ENCODE measurements around the gene MATN4. TPM values are rescaled to one million over a fixed set of nuclear protein-coding genes. Genes with fewer than 3 reads are reported as not detected.
A peak's percentile ranks its signal among the peaks of the same experiment; 100 is the strongest.

MATN4 gene
- total RNA-seq, 4 donors from 2014 or later, result not detected

DNA sequence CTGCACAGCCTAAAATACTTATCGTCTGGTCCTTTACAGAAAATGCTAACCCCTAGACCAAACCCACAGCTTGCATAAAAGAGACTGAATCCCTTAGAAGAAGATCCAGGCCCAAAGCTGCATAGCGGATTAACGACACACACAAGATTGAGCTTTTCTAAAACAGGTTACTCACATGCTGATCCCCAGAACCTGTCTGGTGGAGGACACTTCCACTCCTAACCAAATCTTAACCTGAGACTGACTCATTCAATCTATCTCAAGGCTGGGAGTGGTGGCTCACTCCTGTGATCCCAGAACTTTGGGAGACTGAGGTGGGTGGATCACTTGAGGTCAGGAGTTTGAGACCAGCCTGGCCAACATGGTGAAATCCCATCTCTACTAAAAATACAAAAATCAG is 50.9 kb downstream of the MATN4 start:
- no peak for DNase-seq
- H3K4me3 ChIP-seq, result no peak overlapping the region
- in situ Hi-C loops (cut with MboI; ENCODE audit: low pct_ligation_motif_present in 1 of 4, low pct_unique_long_range_greater_than_20kb in 1 of 4, low sequenced_read_pairs in 3 of 4) (no loop called here), intact Hi-C loops (cut with DNase I; ENCODE audit: low total_unique reads) (no loop called here)
- no peak overlapping the region for H3K27ac ChIP-seq
- TF ChIP-seq POLR2A (IDR thresholded peaks at IDR 0.05) (no peak), EP300 (IDR thresholded peaks at IDR 0.05; ENCODE audit: low read depth) (no peak), POLR2AphosphoS5 (IDR thresholded peaks at IDR 0.05) (no peak)
- TF ChIP-seq, protein P1, sequence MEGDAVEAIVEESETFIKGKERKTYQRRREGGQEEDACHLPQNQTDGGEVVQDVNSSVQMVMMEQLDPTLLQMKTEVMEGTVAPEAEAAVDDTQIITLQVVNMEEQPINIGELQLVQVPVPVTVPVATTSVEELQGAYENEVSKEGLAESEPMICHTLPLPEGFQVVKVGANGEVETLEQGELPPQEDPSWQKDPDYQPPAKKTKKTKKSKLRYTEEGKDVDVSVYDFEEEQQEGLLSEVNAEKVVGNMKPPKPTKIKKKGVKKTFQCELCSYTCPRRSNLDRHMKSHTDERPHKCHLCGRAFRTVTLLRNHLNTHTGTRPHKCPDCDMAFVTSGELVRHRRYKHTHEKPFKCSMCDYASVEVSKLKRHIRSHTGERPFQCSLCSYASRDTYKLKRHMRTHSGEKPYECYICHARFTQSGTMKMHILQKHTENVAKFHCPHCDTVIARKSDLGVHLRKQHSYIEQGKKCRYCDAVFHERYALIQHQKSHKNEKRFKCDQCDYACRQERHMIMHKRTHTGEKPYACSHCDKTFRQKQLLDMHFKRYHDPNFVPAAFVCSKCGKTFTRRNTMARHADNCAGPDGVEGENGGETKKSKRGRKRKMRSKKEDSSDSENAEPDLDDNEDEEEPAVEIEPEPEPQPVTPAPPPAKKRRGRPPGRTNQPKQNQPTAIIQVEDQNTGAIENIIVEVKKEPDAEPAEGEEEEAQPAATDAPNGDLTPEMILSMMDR (IDR thresholded peaks at IDR 0.05), result no peak
- WGBS, 2 donors (ENCODE audit: low coverage in 1 of 2), result 64 to 93% methylated on average over 3 of the region's 3 CpGs
- H3K4me1 ChIP-seq, result peaks cover 5 to 18% (median 14%) of the 10 kb centered on the region in 4 donors
- H3K9me3 ChIP-seq, result no peaks in the 10 kb centered on the region
- H3K27me3 ChIP-seq, result peaks cover 5% of the 10 kb centered on the region
- no peaks in the 10 kb centered on the region for H3K36me3 ChIP-seq

DNA sequence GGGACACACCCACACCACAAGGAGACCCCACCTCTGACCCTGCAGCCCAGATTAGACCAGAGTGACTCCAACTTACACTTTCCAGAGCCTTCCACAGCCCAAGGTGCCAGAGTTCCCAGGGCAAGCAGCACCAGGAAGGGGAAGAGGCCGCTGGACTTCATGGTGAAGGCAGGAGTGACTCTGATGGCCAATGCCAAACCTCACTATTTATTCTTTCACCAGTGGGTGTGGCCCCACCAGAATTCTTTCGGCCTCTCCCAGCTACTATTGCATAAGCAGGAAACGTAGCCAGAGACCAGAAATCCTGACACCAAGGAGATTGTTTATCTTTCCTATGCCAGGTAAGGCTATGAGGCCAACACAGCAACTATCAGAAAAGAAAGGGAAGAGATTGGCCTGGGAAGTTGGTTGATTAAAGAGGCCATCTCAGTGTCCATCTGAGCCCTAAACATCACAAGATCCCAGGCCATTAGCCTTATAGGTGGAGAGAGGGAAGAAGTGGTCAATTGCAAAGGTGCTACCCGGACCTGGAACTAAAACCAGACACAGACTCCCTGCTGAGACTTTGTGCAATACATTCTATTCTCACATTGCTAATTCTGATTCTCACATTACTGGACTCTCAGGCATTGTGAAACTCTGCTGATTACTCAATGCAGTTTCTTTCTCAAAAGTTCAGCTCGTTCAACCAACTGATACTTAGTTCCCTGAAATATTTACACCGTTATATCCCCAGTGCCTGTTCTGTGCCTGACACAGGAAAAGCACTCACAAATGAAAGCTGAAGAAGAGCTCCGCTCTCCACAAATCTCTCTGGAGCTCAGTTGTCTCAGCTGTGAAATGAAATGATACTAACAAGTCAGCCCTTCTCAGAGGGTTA is 53.5 kb downstream of the MATN4 start, which contains the start of gene SLPI:
SLPI (minus strand) TSS at position 182 of the 880 bp plus-strand sequence; CDS start at position 161, 21 bp downstream.
- Histone ChIP-seq H3K36me3 (no peaks in the 10 kb centered on the region), H3K4me1 (peaks cover 5 to 18% (median 14%) of the 10 kb centered on the region in 4 donors), H3K27ac (peak within 1 kb of the TSS; percentile 39 to 70 (median 62)), H3K4me3 (no peak within 1 kb of the TSS), H3K9me3 (no peaks in the 10 kb centered on the region), H3K27me3 (peaks cover 5% of the 10 kb centered on the region)
- peak; percentile 72 for DNase-seq
- TF ChIP-seq POLR2A (IDR thresholded peaks at IDR 0.05) (peak; percentile 66), POLR2AphosphoS5 (IDR thresholded peaks at IDR 0.05) (peak in 2 of 3 donors; percentile 67 to 75)
- TF ChIP-seq, protein P1 (IDR thresholded peaks at IDR 0.05), result no peak
- WGBS, 2 donors (ENCODE audit: low coverage in 1 of 2), result 25 to 49% methylated on average over 3 to 7 of the region's 7 CpGs
- intact Hi-C loops (cut with DNase I; ENCODE audit: low total_unique reads) (no loop called here), in situ Hi-C loops (cut with MboI; ENCODE audit: low pct_ligation_motif_present in 1 of 4, low pct_unique_long_range_greater_than_20kb in 1 of 4, low sequenced_read_pairs in 3 of 4) (no loop called here)

DNA sequence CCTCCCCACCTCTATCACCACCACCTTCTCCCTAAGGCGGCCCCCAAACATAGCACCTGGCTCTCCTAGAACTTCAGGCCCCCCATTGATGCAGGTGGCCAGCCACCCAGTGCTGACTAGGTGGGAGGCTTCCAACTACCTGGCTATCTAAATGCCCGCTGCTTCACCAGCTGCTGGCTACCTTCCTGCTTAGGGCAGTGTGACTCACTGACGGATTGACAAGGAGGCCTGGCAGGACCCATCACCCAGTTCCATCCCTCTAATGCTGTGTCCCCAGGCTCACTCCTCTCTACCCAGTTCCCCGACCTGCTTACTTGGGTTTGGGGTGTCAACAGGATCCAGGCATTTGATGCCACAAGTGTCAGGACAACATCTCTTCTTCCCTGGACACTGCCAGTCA is 54.8 kb downstream of the MATN4 start:
- in situ Hi-C loops (cut with MboI; ENCODE audit: low pct_ligation_motif_present in 1 of 4, low pct_unique_long_range_greater_than_20kb in 1 of 4, low sequenced_read_pairs in 3 of 4) (no loop called here), intact Hi-C loops (cut with DNase I; ENCODE audit: low total_unique reads) (no loop called here)
- Histone ChIP-seq H3K27me3 (peaks cover 5% of the 10 kb centered on the region), H3K36me3 (no peaks in the 10 kb centered on the region), H3K4me3 (no peak overlapping the region), H3K27ac (no peak overlapping the region), H3K4me1 (peaks cover 5 to 18% (median 14%) of the 10 kb centered on the region in 4 donors), H3K9me3 (no peaks in the 10 kb centered on the region)
- WGBS, 2 donors (ENCODE audit: low coverage in 1 of 2), result 93 to 100% methylated on average over 1 to 4 of the region's 4 CpGs
- no peak for DNase-seq
- TF ChIP-seq, protein P1 (IDR thresholded peaks at IDR 0.05), result no peak
- TF ChIP-seq POLR2A (IDR thresholded peaks at IDR 0.05) (no peak), EP300 (IDR thresholded peaks at IDR 0.05; ENCODE audit: low read depth) (no peak), POLR2AphosphoS5 (IDR thresholded peaks at IDR 0.05) (no peak)

DNA sequence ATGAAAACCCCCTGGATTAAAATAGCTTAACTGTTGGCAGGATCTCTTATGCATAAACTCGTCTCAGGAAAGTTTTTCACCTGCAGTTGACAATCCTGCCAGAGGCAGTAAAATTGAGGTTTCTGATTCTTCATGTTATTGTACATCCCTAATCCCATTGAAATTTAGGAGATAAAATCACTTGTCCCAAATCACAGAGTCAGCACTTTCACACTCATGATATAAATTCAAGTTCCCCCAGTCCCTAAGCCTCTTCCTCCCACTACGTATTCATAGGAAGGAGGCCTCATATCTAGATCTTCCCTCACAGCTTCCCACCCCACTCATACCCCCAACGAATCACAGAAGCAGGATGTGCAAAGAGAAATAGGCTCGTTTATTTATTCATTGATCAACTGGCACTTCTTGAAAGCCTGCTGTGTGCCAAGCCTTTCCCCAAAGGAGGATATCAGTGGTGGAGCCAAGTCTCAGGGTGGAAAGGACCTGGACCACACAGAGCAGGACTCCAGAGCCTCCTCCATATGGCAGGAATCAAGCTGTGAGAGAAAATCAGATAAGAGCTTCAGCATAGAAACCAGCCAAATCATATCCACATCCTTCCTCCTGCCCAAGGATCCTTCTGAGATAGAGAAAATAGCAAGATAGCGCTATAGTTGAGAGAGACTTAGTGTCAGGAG is 56.1 kb downstream of the MATN4 start:
- TF ChIP-seq, protein P1 (IDR thresholded peaks at IDR 0.05), result no peak
- no peak for TF ChIP-seq EP300 (IDR thresholded peaks at IDR 0.05; ENCODE audit: low read depth)
- TF ChIP-seq POLR2AphosphoS5 (IDR thresholded peaks at IDR 0.05), result no peak
- no peak for TF ChIP-seq POLR2A (IDR thresholded peaks at IDR 0.05)
- H3K27ac ChIP-seq, result no peak overlapping the region
- in situ Hi-C loops (cut with MboI; ENCODE audit: low pct_ligation_motif_present in 1 of 4, low pct_unique_long_range_greater_than_20kb in 1 of 4, low sequenced_read_pairs in 3 of 4) (no loop called here), intact Hi-C loops (cut with DNase I; ENCODE audit: low total_unique reads) (no loop called here)
- H3K27me3 ChIP-seq, result peaks cover 13% of the 10 kb centered on the region
- 52 to 57% methylated on average over 5 of the region's 5 CpGs for WGBS, 2 donors (ENCODE audit: low coverage in 1 of 2)
- no peak overlapping the region for H3K4me3 ChIP-seq
- no peaks in the 10 kb centered on the region for H3K9me3 ChIP-seq
- DNase-seq, result no peak
- peaks cover 5 to 18% (median 14%) of the 10 kb centered on the region in 4 donors for H3K4me1 ChIP-seq
- no peaks in the 10 kb centered on the region for H3K36me3 ChIP-seq

All from transverse colon (tissue), 4 donors.